Astrocyte of the spinal cord (primary cell): ENCODE data around the gene FBXO42.

Source experiments
- DNase-seq: peaks from one replicate; pipeline ENCODE4 v3.0.0; 2011; ENCODE audit warnings: low read depth, low spot score
- H3K4me3 ChIP-seq: 2 replicates; pipeline ENCODE4 v1.5.1; 2011; ENCODE audit warnings: low read depth, mild to moderate bottlenecking, low read length, moderate library complexity
- CTCF ChIP-seq: IDR thresholded peaks from 2 replicates; pipeline ENCODE4 v1.5.1; 2012; ENCODE audit warnings: low read depth, mild to moderate bottlenecking, low read length, inconsistent platforms
- in situ Hi-C: cut with HindIII; loops from 2 replicates; pipeline ENCODE4 v1.10.0; 2017; ENCODE audit warnings: low sequenced_read_pairs

FBXO42 gene

GRCh38 chr1:16392740-16393569 is 40.7 kb upstream of the FBXO42 start:
- no peak for DNase-seq
- no peak for TF ChIP-seq CTCF
- in situ Hi-C loops = no loop called here
- H3K4me3 ChIP-seq = no peak overlapping the region

GRCh38 chr1:16391411-16391810 is 39.1 kb upstream of the FBXO42 start:
- in situ Hi-C loops = no loop called here
- TF ChIP-seq CTCF = no peak
- no peak overlapping the region for H3K4me3 ChIP-seq
- DNase-seq = no peak

GRCh38 chr1:16387201-16388188 is 35.2 kb upstream of the FBXO42 start:
- peak; percentile 23 for DNase-seq
- TF ChIP-seq CTCF = no peak
- in situ Hi-C loops = no loop called here
- H3K4me3 ChIP-seq = no peak overlapping the region

- no peak overlapping the region for H3K4me3 ChIP-seq
- peak; percentile 76 for DNase-seq
- no peak for TF ChIP-seq CTCF
- in situ Hi-C loops = no loop called here
Observed at GRCh38 chr1:16386454-16387113, 34.3 kb upstream of the FBXO42 start.

- no peak for TF ChIP-seq CTCF
- no peak overlapping the region for H3K4me3 ChIP-seq
- in situ Hi-C loops = no loop called here
- no peak for DNase-seq
Observed at GRCh38 chr1:16385659-16386453, 33.6 kb upstream of the FBXO42 start.
